Measurements from ENCODE around the gene HEMK1. TPM values are rescaled to one million over a fixed set of nuclear protein-coding genes. Genes with fewer than 3 reads are reported as not detected.

Gene HEMK1
- polyA plus RNA-seq, 3 donors from 2014 or later, result 18.3 to 54.9 (median 29.7) TPM

GRCh38 chr3:50573566-50574443 is 4.5 kb downstream of the HEMK1 start:
- Mint-ChIP-seq H3K36me3 (peaks cover 0 to 4% (median under 1%) of the 10 kb centered on the region in 3 donors), H3K27ac (peak overlapping the region; percentile 81 to 94 (median 90)), H3K4me3 (peak overlapping the region; percentile 53 to 86 (median 79)), H3K9me3 (no peaks in the 10 kb centered on the region), H3K27me3 (ENCODE audit: low read depth in 3 of 3) (peaks cover 0 to 7% (median 2%) of the 10 kb centered on the region in 3 donors), H3K4me1 (peaks cover 74 to 80% of the 10 kb centered on the region in 2 donors)
- DNase-seq, result peak; percentile 36 to 49 (median 44)

- H3K4me1 Mint-ChIP-seq, result peaks cover 68 to 76% of the 10 kb centered on the region in 2 donors
- H3K27me3 Mint-ChIP-seq (ENCODE audit: low read depth in 3 of 3), result peaks cover 0 to 4% (median 2%) of the 10 kb centered on the region in 3 donors
- peaks cover 0 to 8% (median 5%) of the 10 kb centered on the region in 3 donors for H3K36me3 Mint-ChIP-seq
- H3K4me3 Mint-ChIP-seq, result peak overlapping the region; percentile 53 to 86 (median 79)
- no peaks in the 10 kb centered on the region for H3K9me3 Mint-ChIP-seq
- peak overlapping the region; percentile 81 to 94 (median 90) for H3K27ac Mint-ChIP-seq
- peak; percentile 50 to 53 (median 53) for DNase-seq
Measured at GRCh38 chr3:50574444-50574831, 5.1 kb downstream of the HEMK1 start.

- Mint-ChIP-seq H3K27me3 (ENCODE audit: low read depth in 3 of 3) (peaks cover 0 to 2% (median 0%) of the 10 kb centered on the region in 3 donors), H3K36me3 (peaks cover 0 to 8% (median 5%) of the 10 kb centered on the region in 3 donors), H3K4me3 (peak overlapping the region in 4 of 5 donors; percentile 20 to 86 (median 37)), H3K27ac (peak overlapping the region; percentile 60 to 94 (median 90)), H3K4me1 (peaks cover 59 to 67% of the 10 kb centered on the region in 2 donors), H3K9me3 (no peaks in the 10 kb centered on the region)
- DNase-seq, result no peak
Measured at GRCh38 chr3:50575372-50575771, 6.0 kb downstream of the HEMK1 start.

GRCh38 chr3:50577348-50577747 is 8.0 kb downstream of the HEMK1 start:
- Mint-ChIP-seq H3K27ac (no peak overlapping the region), H3K36me3 (peaks cover 0 to 14% (median 8%) of the 10 kb centered on the region in 3 donors), H3K4me1 (peaks cover 42 to 59% of the 10 kb centered on the region in 2 donors), H3K27me3 (ENCODE audit: low read depth in 3 of 3) (peaks cover 0 to 2% (median 0%) of the 10 kb centered on the region in 3 donors), H3K4me3 (no peak overlapping the region), H3K9me3 (no peaks in the 10 kb centered on the region)
- no peak for DNase-seq

DNA sequence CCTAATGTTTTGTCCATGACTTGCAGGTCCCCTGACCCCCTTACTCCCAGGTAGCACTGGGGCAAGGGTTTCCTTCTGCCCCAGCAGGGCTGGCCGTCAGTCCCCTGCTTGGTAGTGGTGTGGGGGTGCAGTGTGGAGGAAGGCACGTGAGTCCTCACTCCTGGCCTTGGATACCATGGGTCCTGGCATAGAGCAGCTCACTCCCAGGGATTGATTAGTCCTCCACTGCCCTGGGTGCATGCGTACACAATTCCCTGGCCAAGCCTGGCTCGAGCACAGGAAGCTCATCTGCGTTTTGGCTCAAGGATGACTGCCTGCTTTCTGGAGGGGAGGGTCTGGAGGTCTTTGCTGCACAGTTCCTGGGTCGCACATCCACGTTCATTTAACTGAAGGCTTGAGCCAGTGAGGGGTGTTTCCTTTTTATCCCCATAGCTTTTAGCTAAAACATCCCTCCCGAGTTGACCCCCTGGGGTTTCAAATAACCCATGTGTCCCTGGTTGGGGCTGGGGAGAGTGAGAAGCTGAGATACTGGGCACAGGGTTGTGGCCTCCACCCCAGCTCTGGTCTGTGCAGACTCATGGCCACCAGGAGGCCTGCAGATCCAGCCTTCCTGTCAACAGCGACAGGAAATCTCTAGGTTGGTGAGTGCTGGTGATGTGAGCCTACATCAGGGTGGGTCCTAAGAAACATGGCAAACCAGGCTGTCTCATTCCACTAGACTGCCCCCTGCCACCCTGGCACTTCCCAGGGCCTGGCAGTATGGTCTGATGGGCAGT is 11.5 kb downstream of the HEMK1 start:
- Mint-ChIP-seq H3K4me3 (no peak overlapping the region), H3K9me3 (no peaks in the 10 kb centered on the region), H3K36me3 (peaks cover 7 to 25% (median 20%) of the 10 kb centered on the region in 3 donors), H3K4me1 (peaks cover 7 to 29% of the 10 kb centered on the region in 2 donors), H3K27me3 (ENCODE audit: low read depth in 3 of 3) (no peaks in the 10 kb centered on the region), H3K27ac (peak overlapping the region in 1 of 6 donors; percentile 25)
- no peak for DNase-seq

DNA sequence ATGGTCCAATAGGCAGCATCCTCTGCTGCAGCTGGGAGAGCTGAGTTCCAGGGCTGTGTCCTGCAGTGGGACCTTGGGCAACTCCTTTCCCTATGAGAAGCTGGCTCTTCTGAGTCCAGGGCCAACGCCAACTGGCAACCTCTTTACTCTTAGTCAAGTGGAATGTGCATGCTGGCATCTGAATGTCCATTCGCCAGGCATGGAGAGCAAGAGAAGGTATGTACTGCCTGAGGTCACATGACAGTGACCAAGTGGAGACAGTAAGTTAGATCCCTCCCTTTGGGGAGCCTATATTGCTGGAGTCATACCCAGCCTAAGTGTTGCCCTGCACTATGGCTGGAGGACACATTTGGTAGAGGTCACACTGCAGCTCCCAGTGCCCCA is 12.1 kb downstream of the HEMK1 start:
- Mint-ChIP-seq H3K27me3 (ENCODE audit: low read depth in 3 of 3) (no peaks in the 10 kb centered on the region), H3K4me1 (peaks cover 1 to 23% of the 10 kb centered on the region in 2 donors), H3K4me3 (no peak overlapping the region), H3K27ac (peak overlapping the region in 1 of 6 donors; percentile 25), H3K9me3 (no peaks in the 10 kb centered on the region), H3K36me3 (peaks cover 7 to 25% (median 16%) of the 10 kb centered on the region in 3 donors)
- DNase-seq, result no peak

GRCh38 chr3:50582083-50582482 is 12.8 kb downstream of the HEMK1 start:
- peaks cover 7 to 25% (median 16%) of the 10 kb centered on the region in 3 donors for H3K36me3 Mint-ChIP-seq
- no peaks in the 10 kb centered on the region for H3K27me3 Mint-ChIP-seq (ENCODE audit: low read depth in 3 of 3)
- H3K9me3 Mint-ChIP-seq, result no peaks in the 10 kb centered on the region
- peak overlapping the region in 1 of 6 donors; percentile 35 for H3K27ac Mint-ChIP-seq
- DNase-seq, result no peak
- no peak overlapping the region for H3K4me3 Mint-ChIP-seq
- H3K4me1 Mint-ChIP-seq, result peaks cover under 1 to 20% of the 10 kb centered on the region in 2 donors

GRCh38 chr3:50583897-50584296 is 14.6 kb downstream of the HEMK1 start:
- Mint-ChIP-seq H3K27me3 (ENCODE audit: low read depth in 3 of 3) (peaks cover 0 to 5% (median 5%) of the 10 kb centered on the region in 3 donors), H3K36me3 (peaks cover 7 to 23% (median 15%) of the 10 kb centered on the region in 3 donors), H3K27ac (peak overlapping the region in 3 of 6 donors; percentile 17 to 68 (median 61)), H3K9me3 (no peaks in the 10 kb centered on the region), H3K4me3 (no peak overlapping the region), H3K4me1 (peaks cover 19 to 31% of the 10 kb centered on the region in 2 donors)
- no peak for DNase-seq

GRCh38 chr3:50584391-50584790 is 15.1 kb downstream of the HEMK1 start:
- Mint-ChIP-seq H3K27ac (peak overlapping the region in 3 of 6 donors; percentile 2 to 61 (median 15)), H3K36me3 (peaks cover 7 to 20% (median 13%) of the 10 kb centered on the region in 3 donors), H3K4me3 (no peak overlapping the region), H3K9me3 (no peaks in the 10 kb centered on the region), H3K27me3 (ENCODE audit: low read depth in 3 of 3) (peaks cover 0 to 5% (median 5%) of the 10 kb centered on the region in 3 donors), H3K4me1 (peaks cover 22 to 36% of the 10 kb centered on the region in 2 donors)
- no peak for DNase-seq

DNA sequence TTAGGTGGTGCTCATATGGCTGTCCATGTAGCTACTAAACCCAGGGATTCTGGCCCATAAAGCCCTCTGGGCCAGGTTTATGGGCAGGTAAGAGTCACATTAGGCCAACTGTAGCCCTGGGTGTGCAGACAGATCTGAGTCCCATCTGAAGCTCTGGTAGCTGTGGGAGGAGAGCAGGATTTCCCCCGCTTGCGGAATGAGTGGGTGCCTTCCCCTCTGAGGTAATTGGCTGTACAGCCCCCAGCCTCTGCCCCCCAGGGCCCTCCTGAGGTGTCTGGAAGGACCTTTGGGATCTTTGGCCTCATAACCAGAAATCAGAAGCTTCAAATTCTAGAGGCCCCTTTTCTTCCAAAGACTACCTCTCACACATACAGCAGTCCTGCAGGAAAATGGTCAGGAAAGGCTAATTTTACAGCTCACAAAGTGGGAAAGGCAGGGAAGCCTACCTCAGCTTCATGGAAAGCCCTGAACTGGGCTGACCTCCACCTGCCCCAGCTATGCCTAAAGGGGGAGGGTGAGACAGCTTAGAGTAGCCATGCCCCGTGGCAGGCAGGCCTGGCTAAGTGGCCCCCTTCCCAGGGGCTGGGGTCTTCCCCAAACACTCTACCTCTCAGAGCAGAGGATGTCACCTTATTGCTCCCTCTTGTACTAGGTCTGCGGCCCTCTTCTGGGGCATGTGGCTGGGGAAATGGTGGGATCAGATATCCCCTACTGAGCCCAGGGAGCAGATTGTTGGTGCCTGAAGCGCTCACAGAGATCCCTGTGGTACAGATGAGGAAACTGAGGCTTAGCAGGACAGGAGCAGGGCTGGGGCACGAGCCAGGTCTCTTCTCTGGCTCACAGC is 16.8 kb downstream of the HEMK1 start:
- Mint-ChIP-seq H3K4me1 (peaks cover 31 to 46% of the 10 kb centered on the region in 2 donors), H3K9me3 (no peaks in the 10 kb centered on the region), H3K27me3 (ENCODE audit: low read depth in 3 of 3) (peaks cover 0 to 5% (median 5%) of the 10 kb centered on the region in 3 donors), H3K36me3 (peaks cover 7 to 20% (median 13%) of the 10 kb centered on the region in 3 donors), H3K27ac (no peak overlapping the region), H3K4me3 (no peak overlapping the region)
- no peak for DNase-seq

DNA sequence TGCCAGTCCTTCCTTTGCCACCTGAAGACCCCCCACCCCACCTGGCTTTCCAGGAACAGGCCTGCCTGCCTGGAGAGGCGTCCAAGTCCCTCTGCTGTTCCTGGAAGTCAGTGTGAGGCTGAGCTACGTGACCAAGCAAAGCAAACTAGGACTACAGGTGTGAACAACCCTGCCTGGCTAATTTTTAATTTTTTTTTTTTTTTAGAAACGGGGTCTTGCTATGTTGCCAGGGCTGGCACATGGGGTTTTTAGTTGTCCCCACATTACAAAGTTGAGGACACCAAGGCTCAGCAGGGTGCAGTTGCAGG is 17.4 kb downstream of the HEMK1 start:
- Mint-ChIP-seq H3K36me3 (peaks cover 7 to 14% (median 13%) of the 10 kb centered on the region in 3 donors), H3K4me1 (peaks cover 37 to 49% of the 10 kb centered on the region in 2 donors), H3K9me3 (no peaks in the 10 kb centered on the region), H3K27me3 (ENCODE audit: low read depth in 3 of 3) (peaks cover 0 to 5% (median 5%) of the 10 kb centered on the region in 3 donors), H3K27ac (no peak overlapping the region), H3K4me3 (no peak overlapping the region)
- DNase-seq, result no peak

DNA sequence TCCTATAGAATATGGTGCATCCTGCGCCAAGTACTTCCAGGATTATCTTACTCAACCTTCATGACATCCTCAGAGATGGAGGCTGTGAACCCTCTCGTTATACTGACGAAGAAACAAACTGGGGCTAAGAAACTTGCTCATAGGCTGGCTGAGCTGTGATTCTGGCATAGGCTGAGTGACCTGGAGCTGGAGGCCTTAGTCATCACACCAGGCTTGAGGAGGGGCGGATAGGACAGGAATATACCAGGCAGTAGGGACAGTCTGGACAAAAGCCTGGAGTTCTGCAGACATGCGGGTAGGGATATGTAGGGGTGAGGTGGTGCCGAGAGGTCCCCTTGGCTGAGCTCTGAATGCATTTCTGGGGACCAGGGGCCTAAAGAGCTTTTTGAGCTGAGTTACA is 18.1 kb downstream of the HEMK1 start:
- DNase-seq, result no peak
- Mint-ChIP-seq H3K27me3 (ENCODE audit: low read depth in 3 of 3) (peaks cover 0 to 5% (median 5%) of the 10 kb centered on the region in 3 donors), H3K27ac (peak overlapping the region; percentile 35 to 98 (median 96)), H3K36me3 (peaks cover 7 to 13% (median 11%) of the 10 kb centered on the region in 3 donors), H3K4me1 (peaks cover 40 to 54% of the 10 kb centered on the region in 2 donors), H3K9me3 (no peaks in the 10 kb centered on the region), H3K4me3 (peak overlapping the region in 2 of 5 donors; percentile 58 to 71)

All from immature natural killer cell (primary cell).